GM10248 (cell line): Measurements from ENCODE around the gene TM4SF4.

Experiments
- CTCF ChIA-PET: fragments of 300-600 bp; sonication (Branson Sonifier 250); formaldehyde crosslinking; extraction: SDS; loops from one replicate; lab custom pipeline; 2021; ENCODE audit warnings: antibody characterized with exemption; lab: Yijun Ruan, JAX
- POLR2A ChIA-PET: fragments of 350-650 bp; sonication (Branson Sonifier 250); formaldehyde crosslinking; extraction: SDS; loops from one replicate; lab custom pipeline; 2020; ENCODE audit warnings: antibody characterized with exemption; lab: Yijun Ruan, JAX
- DNase-seq: peaks from one replicate; pipeline ENCODE4 v3.0.0; 2012; ENCODE audit errors: extremely low spot score
- CTCF ChIP-seq: IDR thresholded peaks from 2 replicates; pipeline ENCODE4 v1.5.1; 2012; ENCODE audit warnings: mild to moderate bottlenecking, low read depth; ENCODE audit errors: extremely low read depth, missing control alignments, control extremely low read depth

Gene TM4SF4

GRCh38 chr3:149466192-149466591, 8.3 kb upstream of the TM4SF4 start:
- DNase-seq: no peak
- ChIA-PET POLR2A (no interaction called here), CTCF (interaction anchor here (0.8 kb wide), 1 partner anchor 347 kb away, joined by 3 read pairs; no protein-coding TSS in a partner anchor)
- TF ChIP-seq CTCF: no peak

- TF ChIP-seq CTCF: no peak
- CTCF ChIA-PET: interaction anchor here (0.8 to 2.5 kb wide), 7 partner anchors 11 to 302 kb away, joined by 3 to 7 read pairs (median 4); no protein-coding TSS in a partner anchor
- POLR2A ChIA-PET: no interaction called here
- DNase-seq: peak; percentile 28
These were observed 5.8 kb upstream of the TM4SF4 start for GRCh38 chr3:149468504-149469212.

GRCh38 chr3:149470381-149470780, 4.1 kb upstream of the TM4SF4 start:
- CTCF ChIA-PET: interaction anchor here (0.6 to 2.5 kb wide), 7 partner anchors 8 to 351 kb away, joined by 3 to 7 read pairs (median 4); no protein-coding TSS in a partner anchor

GRCh38 chr3:149472030-149472797, 2.3 kb upstream of the TM4SF4 start:
- CTCF ChIA-PET: interaction anchor here (1.0 to 1.5 kb wide), 3 partner anchors 9 to 78 kb away, joined by 3 to 4 read pairs (median 3); no protein-coding TSS in a partner anchor
- TF ChIP-seq CTCF: no peak
- DNase-seq: no peak
- POLR2A ChIA-PET: no interaction called here

More at GRCh38 chr3:149470381-149470780, 4.1 kb upstream of the TM4SF4 start:
- no peak for TF ChIP-seq CTCF
- POLR2A ChIA-PET: no interaction called here
- DNase-seq: no peak

GRCh38 chr3:149473357-149474249, 894 bp upstream of the TM4SF4 start:
- CTCF ChIA-PET: interaction anchor here (1.0 to 1.9 kb wide), 9 partner anchors 7 to 353 kb away, joined by 3 to 6 read pairs (median 4); no protein-coding TSS in a partner anchor
- no peak for DNase-seq
- POLR2A ChIA-PET: no interaction called here
- TF ChIP-seq CTCF: no peak
